ENCODE measurements around the gene IFT74.
"Not testable (repeated sequence)": the region's sequence is repeated elsewhere in the genome, so short reads cannot be mapped to it uniquely, and the experiment has no call there.

The IFT74 gene

GRCh38 chr9:27085456-27085855 is 129.2 kb downstream of the IFT74 start:
- DNase-seq, result no peak

GRCh38 chr9:27086818-27087680 is 130.8 kb downstream of the IFT74 start:
- DNase-seq, result no peak

- DNase-seq, result no peak
Observed at GRCh38 chr9:27088981-27089380, 132.8 kb downstream of the IFT74 start.

GRCh38 chr9:27089706-27090105 is 133.5 kb downstream of the IFT74 start:
- no peak for DNase-seq

GRCh38 chr9:27090231-27090630 is 134.0 kb downstream of the IFT74 start:
- DNase-seq, result no peak

GRCh38 chr9:27090711-27091110 is 134.5 kb downstream of the IFT74 start:
- no peak for DNase-seq

- DNase-seq, result not testable (repeated sequence)
Observed at GRCh38 chr9:27092496-27092895, 136.3 kb downstream of the IFT74 start.

GRCh38 chr9:27093384-27094067 is 137.3 kb downstream of the IFT74 start:
- DNase-seq, result not testable (repeated sequence)

- no peak for DNase-seq
Observed at GRCh38 chr9:27094640-27095298, 138.6 kb downstream of the IFT74 start.

- no peak for DNase-seq
Observed at GRCh38 chr9:27107241-27107640, 151.0 kb downstream of the IFT74 start.

GRCh38 chr9:27108981-27109541 is 152.8 kb downstream of the IFT74 start, which contains the start of gene TEK:
Gene TEK, plus strand, starts transcription at chr9:27109225. Its CDS starts 366 bp downstream, at chr9:27109591.
- DNase-seq, result no peak

- no peak for DNase-seq
Observed at GRCh38 chr9:27109621-27110020, 153.4 kb downstream of the IFT74 start.

- DNase-seq, result no peak
Observed at GRCh38 chr9:27110181-27110580, 154.0 kb downstream of the IFT74 start.

GRCh38 chr9:27112235-27112634 is 156.0 kb downstream of the IFT74 start:
- DNase-seq, result no peak

Measured in activated T-cell treated with anti-CD3 and anti-CD28 coated beads, Interleukin-2, amount 50 U/mL, for 48 hours (primary cell).